NCI-H1417 (cell line): ENCODE data around the gene SLC22A23.

ENCODE experiments used
- DNase-seq, 3 experiments: peaks; one replicate each; lab custom pipeline; 2025; lab: John Stamatoyannopoulos, UW

Gene SLC22A23

GRCh38 chr6:3331971-3332370 is 124.9 kb downstream of the SLC22A23 start:
- DNase-seq: no peak

- no peak for DNase-seq
These were observed 125.4 kb downstream of the SLC22A23 start for GRCh38 chr6:3331494-3331893.

GRCh38 chr6:3330199-3330598 is 126.7 kb downstream of the SLC22A23 start:
- no peak for DNase-seq

- no peak for DNase-seq
These were observed 127.3 kb downstream of the SLC22A23 start for GRCh38 chr6:3329393-3330051.

DNA sequence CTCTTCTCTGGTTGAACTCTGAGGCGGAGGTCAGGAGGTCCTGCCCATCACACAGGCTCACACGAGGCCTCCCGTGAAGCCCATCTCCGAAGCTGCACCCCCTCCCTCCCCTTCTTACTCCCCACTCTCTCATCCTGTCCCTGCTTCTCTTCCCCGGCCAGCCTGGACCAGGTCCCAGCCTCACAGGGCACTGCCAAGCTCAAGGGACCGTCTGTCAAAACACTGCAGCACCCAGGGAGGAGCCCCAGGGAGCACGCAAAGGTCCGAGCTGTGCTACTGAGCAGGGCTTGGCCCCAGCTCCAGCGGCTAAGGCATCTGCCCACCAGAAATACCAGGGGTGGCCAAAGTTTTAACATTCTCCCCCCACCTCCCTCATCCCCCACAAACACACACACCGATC is 128.1 kb downstream of the SLC22A23 start:
- DNase-seq: no peak

GRCh38 chr6:3328145-3328544 is 128.7 kb downstream of the SLC22A23 start:
- no peak for DNase-seq

GRCh38 chr6:3327403-3327802 is 129.4 kb downstream of the SLC22A23 start:
- DNase-seq: no peak

DNA sequence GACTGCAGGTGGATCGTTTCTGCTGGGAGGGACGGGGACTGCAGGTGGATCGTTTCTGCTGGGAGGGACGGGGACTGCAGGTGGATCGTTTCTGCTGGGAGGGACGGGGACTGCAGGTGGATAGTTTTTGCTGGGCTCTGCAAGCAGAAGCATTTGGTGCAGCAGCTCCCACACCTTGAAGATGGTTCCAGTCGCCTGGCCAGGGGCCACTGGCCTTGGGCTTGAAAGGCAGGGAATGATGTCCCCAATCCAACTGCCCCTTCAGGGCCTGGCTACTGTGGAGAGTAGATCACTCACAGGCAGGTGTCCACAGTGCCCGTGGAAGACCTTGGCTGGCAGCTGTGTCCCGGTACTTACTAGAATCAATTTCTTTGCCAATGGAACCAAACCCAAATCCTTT is 129.9 kb downstream of the SLC22A23 start:
- DNase-seq: no peak

GRCh38 chr6:3326184-3326971 is 130.5 kb downstream of the SLC22A23 start:
- DNase-seq: peak in 1 of 3 experiments; percentile 31

DNA sequence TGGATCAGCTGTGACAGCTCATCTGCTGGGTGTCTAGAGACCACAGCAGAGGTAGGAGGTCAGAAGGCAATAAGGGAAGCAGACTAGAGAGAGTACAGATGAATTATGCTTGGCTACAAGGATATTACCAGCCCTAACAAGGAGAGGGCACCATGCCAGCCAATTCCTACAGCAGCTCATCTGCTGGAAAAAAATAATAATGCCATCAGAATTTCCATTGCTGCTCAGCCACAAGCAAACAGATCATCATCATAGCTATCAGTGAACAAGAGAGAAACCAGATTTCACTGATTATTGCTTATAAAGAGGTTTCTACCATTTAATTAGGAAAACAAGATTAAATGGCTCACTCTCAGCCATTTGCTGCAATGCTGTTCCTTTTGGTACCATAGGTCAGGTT is 131.6 kb downstream of the SLC22A23 start:
- peak in 1 of 3 experiments; percentile 16 for DNase-seq

DNA sequence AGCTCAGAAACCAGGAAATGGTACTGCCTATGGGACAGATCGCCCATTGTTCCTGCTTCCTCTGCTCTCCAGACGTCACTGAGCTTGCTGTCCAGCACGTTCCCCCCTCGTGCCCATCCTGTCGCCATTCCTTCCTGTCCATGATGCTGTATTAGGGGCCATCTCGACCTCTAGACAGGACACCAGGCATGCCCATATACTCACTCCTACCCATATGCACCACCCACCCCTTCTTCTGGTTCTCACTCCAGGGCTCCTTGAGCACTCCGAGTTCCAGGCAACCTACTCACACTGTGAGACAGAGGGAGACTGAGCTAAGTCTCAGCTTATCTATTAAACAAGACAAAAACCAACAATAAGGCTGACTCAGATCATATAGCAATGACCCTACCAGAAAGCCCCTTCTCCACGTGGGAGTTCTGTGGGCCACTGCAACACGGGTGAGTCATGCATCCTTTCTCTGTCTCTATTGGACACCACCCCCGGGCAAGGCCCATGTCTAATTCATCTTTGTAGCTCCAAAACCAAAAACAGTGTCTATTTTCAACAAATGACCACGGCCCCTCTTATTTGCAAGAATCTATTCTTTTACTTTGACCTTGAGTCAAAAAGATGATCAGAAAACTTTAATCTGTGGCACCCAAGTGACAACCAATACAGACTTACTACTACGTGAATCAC is 132.4 kb downstream of the SLC22A23 start:
- DNase-seq: no peak

GRCh38 chr6:3323696-3324261 is 133.1 kb downstream of the SLC22A23 start:
- no peak for DNase-seq

DNA sequence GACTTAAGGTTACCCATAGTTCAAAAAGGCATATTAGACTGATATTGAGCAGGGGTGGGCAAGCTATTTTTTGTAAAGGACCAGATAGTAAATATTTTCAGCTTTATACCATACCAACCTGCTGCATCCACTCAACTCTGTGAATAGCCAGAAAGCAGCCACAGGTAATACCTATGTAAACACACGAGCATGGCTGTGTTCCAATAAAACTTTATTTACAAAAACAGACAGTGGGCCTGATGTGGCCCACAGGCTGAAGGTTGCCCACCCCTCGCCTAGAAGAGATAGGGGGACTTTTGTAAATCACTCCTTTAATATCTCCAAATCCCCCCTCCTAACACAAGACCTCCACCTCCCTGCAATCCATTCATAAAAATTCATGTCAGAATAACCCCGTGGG is 133.7 kb downstream of the SLC22A23 start:
- no peak for DNase-seq

- peak; percentile 29 to 46 (median 45) for DNase-seq
These were observed 134.4 kb downstream of the SLC22A23 start for GRCh38 chr6:3322366-3322890.

GRCh38 chr6:3321875-3322274 is 135.0 kb downstream of the SLC22A23 start:
- no peak for DNase-seq

DNA sequence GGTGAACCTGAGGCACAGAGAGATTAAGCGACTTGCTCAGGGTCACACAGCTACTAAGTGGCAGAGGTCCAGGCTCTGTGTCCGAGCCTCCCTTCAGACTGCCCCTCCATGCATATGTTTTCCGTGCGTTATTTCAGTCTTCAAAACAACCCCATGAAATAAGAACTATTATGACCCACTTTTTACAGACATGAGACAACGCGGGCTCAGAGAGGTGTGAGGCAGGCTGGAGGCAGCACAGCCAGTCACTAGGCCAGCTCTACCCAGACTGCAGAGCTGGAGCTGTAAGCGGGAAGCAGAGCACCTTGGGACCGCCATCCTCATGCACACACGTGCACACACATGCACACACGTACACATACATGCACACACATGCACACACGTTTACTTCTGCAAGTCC is 135.8 kb downstream of the SLC22A23 start:
- DNase-seq: no peak

DNA sequence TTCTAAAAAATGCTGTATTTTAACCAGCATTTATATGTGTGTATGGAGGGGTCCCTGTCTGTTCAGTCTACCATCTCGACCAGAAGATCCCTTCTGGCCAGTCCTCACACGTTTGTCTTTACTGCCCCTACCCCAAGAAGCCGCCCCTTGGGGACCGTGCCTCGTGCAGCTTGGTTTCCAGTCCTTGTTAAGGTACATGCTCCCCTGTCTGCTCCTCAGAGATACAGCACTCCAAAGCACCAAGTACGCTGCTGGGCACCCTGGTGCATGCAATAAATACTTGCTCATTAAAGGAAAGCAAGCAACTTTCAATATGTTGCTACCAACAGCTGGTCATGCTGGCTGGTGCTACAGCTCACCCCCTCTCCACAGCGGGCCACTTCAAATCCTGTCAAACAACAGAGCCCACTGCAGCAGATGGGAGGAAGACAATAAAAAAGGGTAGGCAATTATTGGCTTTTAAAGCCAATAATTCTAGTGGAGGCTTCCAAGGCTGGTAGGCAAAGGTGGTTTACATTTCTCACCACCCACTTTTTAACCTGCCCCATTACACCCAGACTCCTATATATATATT is 136.5 kb downstream of the SLC22A23 start:
- peak in 2 of 3 experiments; percentile 16 to 66 for DNase-seq

DNA sequence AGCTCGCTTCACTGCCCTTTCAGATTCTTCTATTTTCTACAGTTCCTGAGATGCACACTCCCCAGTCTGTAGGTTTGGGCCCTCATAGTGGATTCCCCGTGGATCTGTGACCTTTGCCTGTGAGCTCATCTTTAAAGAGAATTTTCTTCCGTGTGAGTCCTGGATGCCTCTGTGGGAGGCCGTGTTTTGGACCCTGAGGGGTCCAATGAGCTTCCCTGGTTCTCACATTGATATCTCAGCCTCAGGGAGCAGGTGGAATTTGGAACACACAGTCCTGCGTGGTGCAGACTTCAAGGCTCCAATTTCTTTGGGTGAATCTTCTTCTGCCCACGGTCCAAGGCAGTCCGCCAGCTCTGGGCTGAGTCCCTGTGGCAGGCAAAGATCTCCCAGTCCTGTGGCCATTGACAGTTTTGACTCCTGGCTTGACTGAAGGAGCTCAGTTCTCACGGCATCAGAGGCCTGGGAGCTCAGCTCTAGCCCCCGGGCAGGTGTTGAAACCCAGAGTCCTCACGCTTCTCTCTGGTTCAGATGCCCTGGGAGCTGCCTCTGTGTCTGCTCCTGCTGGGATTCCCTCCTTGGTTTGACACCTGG is 137.1 kb downstream of the SLC22A23 start:
- no peak for DNase-seq

- no peak for DNase-seq
These were observed 137.9 kb downstream of the SLC22A23 start for GRCh38 chr6:3318821-3319540.

DNA sequence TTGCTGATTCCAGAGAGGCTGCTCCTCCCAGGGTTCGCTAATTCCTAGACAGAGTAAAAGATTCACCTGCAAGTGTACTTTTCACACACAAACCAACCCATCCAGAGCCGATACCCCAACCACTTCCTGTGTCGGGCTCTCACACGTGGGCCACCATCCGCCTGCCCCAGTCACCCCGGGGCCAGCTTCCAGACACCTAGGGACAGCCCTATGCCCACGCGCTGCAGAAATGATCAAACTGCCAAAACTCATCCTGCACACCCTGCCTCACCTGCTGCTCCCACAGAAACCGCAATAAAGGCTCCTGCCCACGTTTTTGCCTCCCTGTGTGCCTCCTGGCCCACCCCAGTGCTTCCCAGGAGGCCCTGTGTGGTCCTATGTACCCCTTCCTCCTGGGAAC is 138.6 kb downstream of the SLC22A23 start:
- no peak for DNase-seq

- peak in 1 of 3 experiments; percentile 39 for DNase-seq
These were observed 139.1 kb downstream of the SLC22A23 start for GRCh38 chr6:3317741-3318211.
